NOMO-1 (cell line): ENCODE data around the gene GCNT3.

ENCODE experiments used
- DNase-seq, 2 experiments: peaks; one replicate each; lab custom pipeline; 2025; ENCODE audit not compliant: unreplicated experiment in 2 of 2; lab: John Stamatoyannopoulos, UW

Gene GCNT3

GRCh38 chr15:59611276-59612260 lies at the start of gene GCNT3:
GCNT3 (plus strand) TSS chr15:59611783; CDS start chr15:59618239, 6,456 bp downstream.
- DNase-seq: peak in 1 of 2 experiments; percentile 48

GRCh38 chr15:59562448-59563186 lies 49.0 kb upstream of the GCNT3 start:
- DNase-seq: no peak

- no peak for DNase-seq
Measured at GRCh38 chr15:59565299-59565698, 46.3 kb upstream of the GCNT3 start.

GRCh38 chr15:59567324-59567723 lies 44.3 kb upstream of the GCNT3 start:
- DNase-seq: no peak

- no peak for DNase-seq
Measured at GRCh38 chr15:59569477-59569876, 42.1 kb upstream of the GCNT3 start.

- no peak for DNase-seq
Measured at GRCh38 chr15:59570315-59570714, 41.3 kb upstream of the GCNT3 start.

GRCh38 chr15:59571606-59572005 lies 40.0 kb upstream of the GCNT3 start:
- DNase-seq: no peak

- no peak for DNase-seq
Measured at GRCh38 chr15:59583088-59583487, 28.5 kb upstream of the GCNT3 start.

GRCh38 chr15:59587085-59587826 lies 24.3 kb upstream of the GCNT3 start:
- no peak for DNase-seq

- DNase-seq: no peak
Measured at GRCh38 chr15:59590027-59590426, 21.6 kb upstream of the GCNT3 start.

GRCh38 chr15:59591356-59591755 lies 20.2 kb upstream of the GCNT3 start:
- peak in 1 of 2 experiments; percentile 20 for DNase-seq

- DNase-seq: no peak
Measured at GRCh38 chr15:59594493-59594942, 17.1 kb upstream of the GCNT3 start.

GRCh38 chr15:59594991-59595390 lies 16.6 kb upstream of the GCNT3 start:
- no peak for DNase-seq

GRCh38 chr15:59595434-59595915 lies 16.1 kb upstream of the GCNT3 start:
- DNase-seq: no peak

GRCh38 chr15:59596640-59597039 lies 14.9 kb upstream of the GCNT3 start:
- DNase-seq: no peak

- no peak for DNase-seq
Measured at GRCh38 chr15:59598461-59598860, 13.1 kb upstream of the GCNT3 start.

GRCh38 chr15:59605994-59606393 lies 5.6 kb upstream of the GCNT3 start:
- DNase-seq: no peak

GRCh38 chr15:59609730-59610712 lies 1.6 kb upstream of the GCNT3 start:
- DNase-seq: no peak

- DNase-seq: no peak
Measured at GRCh38 chr15:59614153-59614552, 2.6 kb downstream of the GCNT3 start.

GRCh38 chr15:59615661-59616060 lies 4.1 kb downstream of the GCNT3 start:
- no peak for DNase-seq
